H1 (cell line): ENCODE results near the gene HHIP. TPM values are rescaled to one million over a fixed set of nuclear protein-coding genes. Genes with fewer than 3 reads are reported as not detected.

Experiments
- CTCF ChIA-PET: fragments of 300-600 bp; sonication (Branson Sonifier 250); formaldehyde crosslinking; loops from one replicate; lab custom pipeline; 2021; ENCODE audit not compliant: partially characterized antibody; lab: Charles Lee
- POLR2A ChIA-PET: fragments of 300-600 bp; sonication (Branson Sonifier 250); formaldehyde crosslinking; loops from one replicate; lab custom pipeline; 2021; ENCODE audit warnings: inconsistent platforms; ENCODE audit not compliant: partially characterized antibody; lab: Charles Lee
- DNase-seq, 2 experiments: peaks; one replicate each; pipeline versions ENCODE4 v3.0.0 to v3.0.0-alpha.2; 2010 to 2022; ENCODE audit warnings: low spot score in 2 of 2, low read depth in 1 of 2, mixed read lengths in 1 of 2
- FAIRE-seq: peaks from 2 replicates; lab custom pipeline; 2011; peaks lifted over from hg19 to GRCh38; lab: Jason Lieb, UNC
- H2AFZ ChIP-seq: 2 replicates; pipeline ENCODE4 v1.8.1; 2012; ENCODE audit warnings: low read length, inconsistent platforms
- H2AK5ac ChIP-seq: 2 replicates; pipeline ENCODE4 v1.6.1; 2013; ENCODE audit warnings: low read depth, low read length
- H2BK120ac ChIP-seq: replicated peaks from 2 replicates; pipeline ENCODE3; 2013; ENCODE audit warnings: low read depth, low read length, inconsistent platforms
- H2BK12ac ChIP-seq: 2 replicates; pipeline ENCODE4 v1.6.1; 2013; ENCODE audit warnings: low read depth, low read length
- H2BK15ac ChIP-seq: 2 replicates; pipeline ENCODE4 v1.6.1; 2013; ENCODE audit warnings: low read length
- H2BK20ac ChIP-seq: 2 replicates; pipeline ENCODE4 v1.6.1; 2013; ENCODE audit warnings: low read length
- H2BK5ac ChIP-seq: 2 replicates; pipeline ENCODE4 v1.6.1; 2013; ENCODE audit warnings: low read depth, low read length
- H3K14ac ChIP-seq: 2 replicates; pipeline ENCODE4 v1.6.1; 2013; ENCODE audit warnings: inconsistent platforms; ENCODE audit not compliant: insufficient read length
- H3K18ac ChIP-seq: 2 replicates; pipeline ENCODE4 v1.6.1; 2013; ENCODE audit warnings: low read length; ENCODE audit errors: extremely low read depth
- H3K23ac ChIP-seq: 2 replicates; pipeline ENCODE4 v1.6.1; 2013; ENCODE audit warnings: inconsistent platforms; ENCODE audit not compliant: insufficient read length
- H3K23me2 ChIP-seq: 2 replicates; pipeline ENCODE4 v1.6.1; 2013; ENCODE audit warnings: low read depth, low read length
- H3K27ac ChIP-seq: 2 replicates; pipeline ENCODE4 v1.6.1; 2011; ENCODE audit warnings: low read depth, low read length, inconsistent platforms
- H3K27me3 ChIP-seq, 4 experiments: replicated peaks in 1 of 4; 1 replicate in 1 of 4; 2 replicates in 3 of 4; pipeline versions ENCODE4 v1.6.1 to v1.8.1; 2011 to 2013; ENCODE audit warnings: low read length in 3 of 4, mild to moderate bottlenecking in 3 of 4, inconsistent platforms in 2 of 4, mixed read lengths in 2 of 4, moderate library complexity in 1 of 4; ENCODE audit not compliant: control insufficient read depth in 3 of 4, insufficient read depth in 3 of 4; ENCODE audit errors: extremely low read depth in 1 of 4
- H3K36me3 ChIP-seq, 4 experiments: 2 replicates each; pipeline versions ENCODE4 v1.6.1 to v1.8.1; 2011 to 2013; ENCODE audit warnings: mild to moderate bottlenecking in 4 of 4, low read length in 3 of 4, moderate library complexity in 2 of 4, control low read depth in 1 of 4, inconsistent platforms in 1 of 4; ENCODE audit not compliant: insufficient read depth in 4 of 4, control insufficient read depth in 2 of 4
- H3K4ac ChIP-seq: replicated peaks from 2 replicates; pipeline ENCODE3; 2013; ENCODE audit warnings: low read length, low read depth, mixed read lengths, inconsistent platforms; ENCODE audit not compliant: insufficient read length
- H3K4me1 ChIP-seq, 4 experiments: replicated peaks in 1 of 4; 1 replicate in 1 of 4; 2 replicates in 3 of 4; pipeline versions ENCODE4 v1.6.1 to v1.8.1; 2011 to 2013; ENCODE audit warnings: low read length in 3 of 4, inconsistent platforms in 2 of 4, mixed read lengths in 1 of 4; ENCODE audit not compliant: insufficient read depth in 4 of 4, control insufficient read depth in 3 of 4
- H3K4me2 ChIP-seq, 2 experiments: 2 replicates each; pipeline versions ENCODE4 v1.6.1 to v1.8.1; 2011 to 2013; ENCODE audit warnings: low read depth in 2 of 2, low read length in 2 of 2, control low read depth in 1 of 2, inconsistent platforms in 1 of 2, mild to moderate bottlenecking in 1 of 2; ENCODE audit not compliant: insufficient read depth in 1 of 2
- H3K4me3 ChIP-seq, 4 experiments: fragments of 200-600, 300-600 bp in 1 of 4; sonication (generic), shearing (Covaris generic), sonication (Bioruptor Twin) in 1 of 4; 2 replicates each; pipeline versions ENCODE4 v1.5.1 to v1.8.1; 2011 to 2016; ENCODE audit warnings: low read length in 4 of 4, low read depth in 3 of 4, control low read depth in 2 of 4, inconsistent platforms in 2 of 4, mild to moderate bottlenecking in 2 of 4, mixed read lengths in 1 of 4, moderate library complexity in 1 of 4; ENCODE audit not compliant: insufficient read depth in 2 of 4; ENCODE audit errors: extremely low read depth in 1 of 4
- H3K56ac ChIP-seq: replicated peaks from 2 replicates; pipeline ENCODE3; 2013; ENCODE audit warnings: low read depth, mild to moderate bottlenecking, mixed read lengths, low read length, inconsistent platforms; ENCODE audit not compliant: insufficient read length
- H3K79me1 ChIP-seq: 2 replicates; pipeline ENCODE4 v1.6.1; 2013; ENCODE audit warnings: low read depth, low read length, control low read depth
- H3K79me2 ChIP-seq, 2 experiments: 2 replicates each; pipeline versions ENCODE4 v1.6.1 to v1.8.1; 2012 to 2013; ENCODE audit warnings: low read length in 2 of 2, mild to moderate bottlenecking in 2 of 2, inconsistent platforms in 1 of 2; ENCODE audit not compliant: insufficient read depth in 2 of 2, control insufficient read depth in 1 of 2
- H3K9ac ChIP-seq, 4 experiments: replicated peaks in 1 of 4; 1 replicate in 1 of 4; 2 replicates in 3 of 4; pipeline versions ENCODE4 v1.6.1 to v1.8.1; 2011 to 2013; ENCODE audit warnings: low read depth in 3 of 4, low read length in 3 of 4, control low read depth in 2 of 4, mild to moderate bottlenecking in 2 of 4, moderate library complexity in 2 of 4, inconsistent platforms in 1 of 4; ENCODE audit errors: extremely low read depth in 1 of 4
- H3K9me3 ChIP-seq, 2 experiments: 2 replicates each; pipeline versions ENCODE4 v1.6.1 to v1.8.1; 2012 to 2013; ENCODE audit warnings: mild to moderate bottlenecking in 2 of 2, moderate library complexity in 2 of 2, control low read depth in 1 of 2, inconsistent platforms in 1 of 2, low read depth in 1 of 2, low read length in 1 of 2, mixed read lengths in 1 of 2; ENCODE audit not compliant: insufficient read depth in 2 of 2
- H4K20me1 ChIP-seq, 2 experiments: replicated peaks in 1 of 2; 2 replicates each; pipeline versions ENCODE3 to v1.8.1; 2011 to 2013; ENCODE audit warnings: inconsistent platforms in 2 of 2, low read length in 2 of 2, mild to moderate bottlenecking in 1 of 2; ENCODE audit not compliant: insufficient read depth in 2 of 2, control insufficient read depth in 1 of 2
- H4K5ac ChIP-seq: 2 replicates; pipeline ENCODE4 v1.6.1; 2013; ENCODE audit warnings: low read length, low read depth, mixed read lengths, inconsistent platforms; ENCODE audit not compliant: insufficient read length
- H4K8ac ChIP-seq: 2 replicates; pipeline ENCODE4 v1.8.0; 2013; ENCODE audit warnings: mild to moderate bottlenecking, moderate library complexity, low read length, inconsistent platforms; ENCODE audit not compliant: insufficient read depth; ENCODE audit errors: extremely low read depth
- H4K91ac ChIP-seq: replicated peaks from 2 replicates; pipeline ENCODE3; 2013; ENCODE audit warnings: low read length, mixed read lengths, inconsistent platforms; ENCODE audit not compliant: insufficient read length
- BACH1 ChIP-seq: IDR thresholded peaks from 2 replicates; pipeline ENCODE4 v1.6.1; 2012; ENCODE audit warnings: low read length, improper control_type of control experiment
- BRCA1 ChIP-seq: IDR thresholded peaks from 2 replicates; pipeline ENCODE4 v1.6.1; 2012; ENCODE audit warnings: low read depth, low read length, improper control_type of control experiment
- CBX8 ChIP-seq: fragments of 300-800, 300-1000 bp; sonication (generic); IDR thresholded peaks from 2 replicates; pipeline ENCODE4 v1.7.1; 2016; ENCODE audit warnings: low read depth, low read length, borderline replicate concordance
- EGR1 ChIP-seq: IDR thresholded peaks from 2 replicates; pipeline ENCODE4 v1.6.1; 2011; ENCODE audit warnings: low read depth, low read length, borderline replicate concordance
- EP300 ChIP-seq, 2 experiments: IDR thresholded peaks; 1 replicate in 1 of 2; 2 replicates in 1 of 2; pipeline ENCODE4 v1.6.1; 2011 to 2012; ENCODE audit warnings: low read depth in 2 of 2, low read length in 2 of 2, mild to moderate bottlenecking in 2 of 2, borderline replicate concordance in 1 of 2, inconsistent platforms in 1 of 2, moderate library complexity in 1 of 2
- POU5F1 ChIP-seq: IDR thresholded peaks from 2 replicates; pipeline ENCODE4 v1.6.1; 2011; ENCODE audit warnings: low read depth, mild to moderate bottlenecking, low read length, moderate library complexity
- RAD21 ChIP-seq, 2 experiments: IDR thresholded peaks in 1 of 2; conservative IDR thresholded peaks in 1 of 2; 2 replicates each; pipeline ENCODE4 v1.6.1; 2011; ENCODE audit warnings: low read depth in 2 of 2, low read length in 2 of 2, improper control_type of control experiment in 1 of 2, inconsistent platforms in 1 of 2, mild to moderate bottlenecking in 1 of 2, moderate library complexity in 1 of 2
- SAP30 ChIP-seq: fragments of 300-600 bp; sonication (generic); IDR thresholded peaks from 2 replicates; pipeline ENCODE4 v1.7.1; 2012; ENCODE audit warnings: low read length, moderate library complexity, mild to moderate bottlenecking, inconsistent platforms; ENCODE audit not compliant: insufficient read depth, insufficient replicate concordance
- SIRT6 ChIP-seq: IDR thresholded peaks from one replicate; pipeline ENCODE4 v1.7.1; 2012; ENCODE audit warnings: low read length, inconsistent platforms
- TAF7 ChIP-seq: optimal IDR thresholded peaks from 2 replicates; pipeline ENCODE3; 2011; ENCODE audit warnings: low read depth, mild to moderate bottlenecking, inconsistent platforms, low read length, moderate library complexity, borderline replicate concordance
- TEAD4 ChIP-seq: IDR thresholded peaks from 2 replicates; pipeline ENCODE4 v1.6.1; 2012; ENCODE audit warnings: low read depth, low read length, inconsistent platforms, mixed read lengths
- WGBS, 2 experiments: shearing (Covaris generic) in 1 of 2; methylation state at CpG; one replicate each; pipeline versions ENCODE4 v1.1.6 to v1.1.7; 2013 to 2015; ENCODE audit warnings: low lambda C conversion rate in 2 of 2, mixed read lengths in 2 of 2, inconsistent platforms in 1 of 2, low coverage in 1 of 2, missing lambda C conversion rate in 1 of 2; ENCODE audit not compliant: insufficient replicate concordance in 2 of 2, insufficient coverage in 1 of 2, insufficient read length in 1 of 2; ENCODE audit errors: extremely low coverage in 1 of 2, missing lambda C conversion rate in 1 of 2; 5-methylcytosine and 5-hydroxymethylcytosine counted together
- polyA plus RNA-seq, 7 experiments: library from polyadenylated mRNA; depleted of rRNA in 3 of 7; stranded (reverse) in 5 of 7; unstranded in 2 of 7; fragments of >200 nt in 5 of 7; fragments of 200-250 nt in 2 of 7; gene quantifications; 1 replicate in 5 of 7; 2 replicates in 1 of 7; 4 replicates in 1 of 7; pipeline versions ENCODE4 v1.2.1 to v1.2.3, GENCODE V29; 2011 to 2013; ENCODE audit warnings: missing spikeins in 2 of 7, mixed read lengths in 2 of 7
- total RNA-seq: library from RNA; stranded (reverse); fragmentation: NEBNext Ultra II Directional; extraction: Animal tissue kit (Norgen Biotek cat#: 25700); gene quantifications from 2 replicates; pipeline ENCODE4 v1.2.1, GENCODE V29; 2021

The HHIP gene
- total and polyA plus RNA-seq, 2 of the 8 experiments (the other 6 are each of a cell fraction or from before 2014, with no cell fraction given): 0.05 to 1.3 TPM

- Histone ChIP-seq H4K20me1 (no peaks in the 10 kb centered on the region), H3K27me3 (no peaks in the 10 kb centered on the region), H3K4me1 (peaks cover 0 to 6% (median 0%) of the 10 kb centered on the region in 4 experiments; a peak in 2 of 7 replicates), H3K56ac (no peak overlapping the region), H3K27ac (no peak overlapping the region), H3K23ac (no peak overlapping the region), H2BK15ac (no peak overlapping the region), H2AK5ac (no peak overlapping the region), H3K4me2 (no peak overlapping the region), H3K79me1 (no peaks in the 10 kb centered on the region), H3K4me3 (no peak overlapping the region), H4K8ac (no peak overlapping the region), H3K18ac (no peak overlapping the region), H2BK12ac (no peak overlapping the region), H3K79me2 (no peaks in the 10 kb centered on the region), H3K14ac (no peak overlapping the region), H2BK120ac (no peak overlapping the region), H3K9me3 (no peaks in the 10 kb centered on the region), H3K4ac (no peak overlapping the region), H2AFZ (no peak overlapping the region), H3K23me2 (no peaks in the 10 kb centered on the region), H4K5ac (no peak overlapping the region), H3K9ac (no peak overlapping the region), H4K91ac (no peak overlapping the region), H3K36me3 (no peaks in the 10 kb centered on the region), H2BK5ac (no peak overlapping the region), H2BK20ac (no peak overlapping the region)
- WGBS, 2 experiments: 90% methylated on average over 4 of the region's 4 CpGs; no CpG with 5 or more reads in 1 of the 2 experiments
- no peak for DNase-seq
- no peak for FAIRE-seq
- ChIA-PET CTCF (no interaction called here), POLR2A (no interaction called here)
- TF ChIP-seq EP300 (IDR thresholded peaks at IDR 0.05; ENCODE audit: borderline replicate concordance in 1 of 2, low read depth in 2 of 2, low read length in 2 of 2) (no peak), SIRT6 (no peak), EGR1 (no peak), TAF7 (no peak), RAD21 (IDR thresholded peaks at IDR 0.05 in 1 of 2, conservative IDR thresholded peaks at IDR 0.05 in 1 of 2; ENCODE audit: low read depth in 2 of 2, low read length in 2 of 2) (no peak), TEAD4 (no peak), POU5F1 (no peak), BACH1 (no peak), BRCA1 (no peak), CBX8 (no peak), SAP30 (no peak)
Measured at GRCh38 chr4:144732584-144733428, 86.8 kb downstream of the HHIP start.
